H1 (cell line): ENCODE results near the gene SERPINB5. TPM values are rescaled to one million over a fixed set of nuclear protein-coding genes. Genes with fewer than 3 reads are reported as not detected.

ENCODE experiments used
- CTCF ChIA-PET: fragments of 300-600 bp; sonication (Branson Sonifier 250); formaldehyde crosslinking; loops from one replicate; lab custom pipeline; 2021; ENCODE audit not compliant: partially characterized antibody; lab: Charles Lee
- POLR2A ChIA-PET: fragments of 300-600 bp; sonication (Branson Sonifier 250); formaldehyde crosslinking; loops from one replicate; lab custom pipeline; 2021; ENCODE audit warnings: inconsistent platforms; ENCODE audit not compliant: partially characterized antibody; lab: Charles Lee
- DNase-seq, 2 experiments: peaks; one replicate each; pipeline versions ENCODE4 v3.0.0 to v3.0.0-alpha.2; 2010 to 2022; ENCODE audit warnings: low spot score in 2 of 2, low read depth in 1 of 2, mixed read lengths in 1 of 2
- FAIRE-seq: peaks from 2 replicates; lab custom pipeline; 2011; peaks lifted over from hg19 to GRCh38; lab: Jason Lieb, UNC
- H2AFZ ChIP-seq: 2 replicates; pipeline ENCODE4 v1.8.1; 2012; ENCODE audit warnings: low read length, inconsistent platforms
- H2AK5ac ChIP-seq: 2 replicates; pipeline ENCODE4 v1.6.1; 2013; ENCODE audit warnings: low read depth, low read length
- H2BK120ac ChIP-seq: replicated peaks from 2 replicates; pipeline ENCODE3; 2013; ENCODE audit warnings: low read depth, low read length, inconsistent platforms
- H2BK12ac ChIP-seq: 2 replicates; pipeline ENCODE4 v1.6.1; 2013; ENCODE audit warnings: low read depth, low read length
- H2BK15ac ChIP-seq: 2 replicates; pipeline ENCODE4 v1.6.1; 2013; ENCODE audit warnings: low read length
- H2BK20ac ChIP-seq: 2 replicates; pipeline ENCODE4 v1.6.1; 2013; ENCODE audit warnings: low read length
- H2BK5ac ChIP-seq: 2 replicates; pipeline ENCODE4 v1.6.1; 2013; ENCODE audit warnings: low read depth, low read length
- H3K14ac ChIP-seq: 2 replicates; pipeline ENCODE4 v1.6.1; 2013; ENCODE audit warnings: inconsistent platforms; ENCODE audit not compliant: insufficient read length
- H3K18ac ChIP-seq: 2 replicates; pipeline ENCODE4 v1.6.1; 2013; ENCODE audit warnings: low read length; ENCODE audit errors: extremely low read depth
- H3K23ac ChIP-seq: 2 replicates; pipeline ENCODE4 v1.6.1; 2013; ENCODE audit warnings: inconsistent platforms; ENCODE audit not compliant: insufficient read length
- H3K23me2 ChIP-seq: 2 replicates; pipeline ENCODE4 v1.6.1; 2013; ENCODE audit warnings: low read depth, low read length
- H3K27ac ChIP-seq: 2 replicates; pipeline ENCODE4 v1.6.1; 2011; ENCODE audit warnings: low read depth, low read length, inconsistent platforms
- H3K27me3 ChIP-seq, 4 experiments: replicated peaks in 1 of 4; 1 replicate in 1 of 4; 2 replicates in 3 of 4; pipeline versions ENCODE4 v1.6.1 to v1.8.1; 2011 to 2013; ENCODE audit warnings: low read length in 3 of 4, mild to moderate bottlenecking in 3 of 4, inconsistent platforms in 2 of 4, mixed read lengths in 2 of 4, moderate library complexity in 1 of 4; ENCODE audit not compliant: control insufficient read depth in 3 of 4, insufficient read depth in 3 of 4; ENCODE audit errors: extremely low read depth in 1 of 4
- H3K36me3 ChIP-seq, 4 experiments: 2 replicates each; pipeline versions ENCODE4 v1.6.1 to v1.8.1; 2011 to 2013; ENCODE audit warnings: mild to moderate bottlenecking in 4 of 4, low read length in 3 of 4, moderate library complexity in 2 of 4, control low read depth in 1 of 4, inconsistent platforms in 1 of 4; ENCODE audit not compliant: insufficient read depth in 4 of 4, control insufficient read depth in 2 of 4
- H3K4ac ChIP-seq: replicated peaks from 2 replicates; pipeline ENCODE3; 2013; ENCODE audit warnings: low read length, low read depth, mixed read lengths, inconsistent platforms; ENCODE audit not compliant: insufficient read length
- H3K4me1 ChIP-seq, 4 experiments: replicated peaks in 1 of 4; 1 replicate in 1 of 4; 2 replicates in 3 of 4; pipeline versions ENCODE4 v1.6.1 to v1.8.1; 2011 to 2013; ENCODE audit warnings: low read length in 3 of 4, inconsistent platforms in 2 of 4, mixed read lengths in 1 of 4; ENCODE audit not compliant: insufficient read depth in 4 of 4, control insufficient read depth in 3 of 4
- H3K4me2 ChIP-seq, 2 experiments: 2 replicates each; pipeline versions ENCODE4 v1.6.1 to v1.8.1; 2011 to 2013; ENCODE audit warnings: low read depth in 2 of 2, low read length in 2 of 2, control low read depth in 1 of 2, inconsistent platforms in 1 of 2, mild to moderate bottlenecking in 1 of 2; ENCODE audit not compliant: insufficient read depth in 1 of 2
- H3K4me3 ChIP-seq, 4 experiments: fragments of 200-600, 300-600 bp in 1 of 4; sonication (generic), shearing (Covaris generic), sonication (Bioruptor Twin) in 1 of 4; 2 replicates each; pipeline versions ENCODE4 v1.5.1 to v1.8.1; 2011 to 2016; ENCODE audit warnings: low read length in 4 of 4, low read depth in 3 of 4, control low read depth in 2 of 4, inconsistent platforms in 2 of 4, mild to moderate bottlenecking in 2 of 4, mixed read lengths in 1 of 4, moderate library complexity in 1 of 4; ENCODE audit not compliant: insufficient read depth in 2 of 4; ENCODE audit errors: extremely low read depth in 1 of 4
- H3K56ac ChIP-seq: replicated peaks from 2 replicates; pipeline ENCODE3; 2013; ENCODE audit warnings: low read depth, mild to moderate bottlenecking, mixed read lengths, low read length, inconsistent platforms; ENCODE audit not compliant: insufficient read length
- H3K79me1 ChIP-seq: 2 replicates; pipeline ENCODE4 v1.6.1; 2013; ENCODE audit warnings: low read depth, low read length, control low read depth
- H3K79me2 ChIP-seq, 2 experiments: 2 replicates each; pipeline versions ENCODE4 v1.6.1 to v1.8.1; 2012 to 2013; ENCODE audit warnings: low read length in 2 of 2, mild to moderate bottlenecking in 2 of 2, inconsistent platforms in 1 of 2; ENCODE audit not compliant: insufficient read depth in 2 of 2, control insufficient read depth in 1 of 2
- H3K9ac ChIP-seq, 4 experiments: replicated peaks in 1 of 4; 1 replicate in 1 of 4; 2 replicates in 3 of 4; pipeline versions ENCODE4 v1.6.1 to v1.8.1; 2011 to 2013; ENCODE audit warnings: low read depth in 3 of 4, low read length in 3 of 4, control low read depth in 2 of 4, mild to moderate bottlenecking in 2 of 4, moderate library complexity in 2 of 4, inconsistent platforms in 1 of 4; ENCODE audit errors: extremely low read depth in 1 of 4
- H3K9me3 ChIP-seq, 2 experiments: 2 replicates each; pipeline versions ENCODE4 v1.6.1 to v1.8.1; 2012 to 2013; ENCODE audit warnings: mild to moderate bottlenecking in 2 of 2, moderate library complexity in 2 of 2, control low read depth in 1 of 2, inconsistent platforms in 1 of 2, low read depth in 1 of 2, low read length in 1 of 2, mixed read lengths in 1 of 2; ENCODE audit not compliant: insufficient read depth in 2 of 2
- H4K20me1 ChIP-seq, 2 experiments: replicated peaks in 1 of 2; 2 replicates each; pipeline versions ENCODE3 to v1.8.1; 2011 to 2013; ENCODE audit warnings: inconsistent platforms in 2 of 2, low read length in 2 of 2, mild to moderate bottlenecking in 1 of 2; ENCODE audit not compliant: insufficient read depth in 2 of 2, control insufficient read depth in 1 of 2
- H4K5ac ChIP-seq: 2 replicates; pipeline ENCODE4 v1.6.1; 2013; ENCODE audit warnings: low read length, low read depth, mixed read lengths, inconsistent platforms; ENCODE audit not compliant: insufficient read length
- H4K8ac ChIP-seq: 2 replicates; pipeline ENCODE4 v1.8.0; 2013; ENCODE audit warnings: mild to moderate bottlenecking, moderate library complexity, low read length, inconsistent platforms; ENCODE audit not compliant: insufficient read depth; ENCODE audit errors: extremely low read depth
- H4K91ac ChIP-seq: replicated peaks from 2 replicates; pipeline ENCODE3; 2013; ENCODE audit warnings: low read length, mixed read lengths, inconsistent platforms; ENCODE audit not compliant: insufficient read length
- CTCF ChIP-seq, 3 experiments: IDR thresholded peaks; 1 replicate in 2 of 3; 2 replicates in 1 of 3; pipeline versions ENCODE4 v1.5.1 to v1.6.1; 2011; ENCODE audit warnings: low read length in 3 of 3, mild to moderate bottlenecking in 3 of 3, inconsistent platforms in 2 of 3, low read depth in 1 of 3, moderate library complexity in 1 of 3; ENCODE audit not compliant: insufficient read depth in 1 of 3; ENCODE audit errors: control extremely low read depth in 1 of 3
- HDAC2 ChIP-seq, 2 experiments: fragments of 300-600 bp in 1 of 2; sonication (generic) in 1 of 2; IDR thresholded peaks; 2 replicates each; pipeline ENCODE4 v1.6.1; 2011 to 2012; ENCODE audit warnings: low read depth in 2 of 2, low read length in 2 of 2, mild to moderate bottlenecking in 2 of 2, moderate library complexity in 2 of 2, borderline replicate concordance in 1 of 2, inconsistent platforms in 1 of 2
- PHF8 ChIP-seq: fragments of 200-600 bp; sonication (generic); conservative IDR thresholded peaks from 2 replicates; pipeline ENCODE4 v1.7.1; 2012; ENCODE audit warnings: low read depth, mild to moderate bottlenecking, inconsistent platforms, low read length, moderate library complexity
- SRF ChIP-seq: IDR thresholded peaks from 2 replicates; pipeline ENCODE4 v1.6.1; 2011; ENCODE audit warnings: mild to moderate bottlenecking, low read depth, low read length, moderate library complexity
- WGBS, 2 experiments: shearing (Covaris generic) in 1 of 2; methylation state at CpG; one replicate each; pipeline versions ENCODE4 v1.1.6 to v1.1.7; 2013 to 2015; ENCODE audit warnings: low lambda C conversion rate in 2 of 2, mixed read lengths in 2 of 2, inconsistent platforms in 1 of 2, low coverage in 1 of 2, missing lambda C conversion rate in 1 of 2; ENCODE audit not compliant: insufficient replicate concordance in 2 of 2, insufficient coverage in 1 of 2, insufficient read length in 1 of 2; ENCODE audit errors: extremely low coverage in 1 of 2, missing lambda C conversion rate in 1 of 2; 5-methylcytosine and 5-hydroxymethylcytosine counted together
- polyA plus RNA-seq, 7 experiments: library from polyadenylated mRNA; depleted of rRNA in 3 of 7; stranded (reverse) in 5 of 7; unstranded in 2 of 7; fragments of >200 nt in 5 of 7; fragments of 200-250 nt in 2 of 7; gene quantifications; 1 replicate in 5 of 7; 2 replicates in 1 of 7; 4 replicates in 1 of 7; pipeline versions ENCODE4 v1.2.1 to v1.2.3, GENCODE V29; 2011 to 2013; ENCODE audit warnings: missing spikeins in 2 of 7, mixed read lengths in 2 of 7
- total RNA-seq: library from RNA; stranded (reverse); fragmentation: NEBNext Ultra II Directional; extraction: Animal tissue kit (Norgen Biotek cat#: 25700); gene quantifications from 2 replicates; pipeline ENCODE4 v1.2.1, GENCODE V29; 2021

The SERPINB5 gene
- total and polyA plus RNA-seq, 2 of the 8 experiments (the other 6 are each of a cell fraction or from before 2014, with no cell fraction given): 0.03 TPM; not detected in 1

DNA sequence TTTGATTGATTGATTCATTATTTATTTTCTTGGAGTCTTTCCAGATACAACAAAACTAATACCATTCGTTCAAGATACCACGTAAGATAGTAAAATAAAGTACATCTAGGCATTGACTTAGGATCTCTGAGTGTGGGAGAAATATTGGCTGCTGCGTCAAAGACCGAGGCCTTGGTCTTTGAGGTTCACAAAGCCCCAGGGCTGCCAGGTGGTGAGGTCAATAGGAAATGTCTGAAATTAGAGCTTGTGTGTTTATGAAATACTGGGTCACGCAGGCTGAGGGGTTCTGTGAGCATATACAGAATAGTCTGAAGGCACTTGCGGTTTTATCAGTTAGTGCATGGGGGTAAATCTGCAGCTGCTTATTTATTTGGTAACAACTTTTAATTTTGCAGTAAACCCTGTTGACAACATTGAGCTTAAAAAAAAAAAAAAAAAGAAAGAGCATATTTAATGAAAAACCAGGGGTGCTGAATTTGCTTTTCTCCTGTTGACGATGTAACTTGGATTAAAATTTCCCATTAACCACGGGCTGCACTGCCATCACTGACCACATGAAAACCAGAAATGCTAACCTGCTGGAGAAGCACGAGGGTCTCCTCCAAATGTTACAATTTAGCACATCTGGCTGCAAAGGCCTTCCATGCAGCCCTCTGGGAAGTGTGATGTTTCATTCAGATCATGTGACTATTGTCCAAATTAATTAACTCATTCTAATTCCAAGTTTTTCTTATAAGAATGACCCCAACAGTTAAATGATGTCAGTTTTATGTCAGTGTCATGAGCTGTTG, 38.3 kb downstream of the SERPINB5 start:
- no peak overlapping the region for H2BK15ac ChIP-seq
- H3K79me1 ChIP-seq: no peaks in the 10 kb centered on the region
- peak overlapping the region; percentile 27 for H4K5ac ChIP-seq
- H2BK12ac ChIP-seq: no peak overlapping the region
- peak overlapping the region; percentile 67 for H2BK120ac ChIP-seq
- H3K27ac ChIP-seq: no peak overlapping the region
- peaks cover 2 to 18% (median 10%) of the 10 kb centered on the region in 4 experiments; a peak in 4 of 7 replicates for H3K4me1 ChIP-seq
- H3K4ac ChIP-seq: no peak overlapping the region
- no peak for TF ChIP-seq PHF8
- peak in 2 of 3 experiments; percentile 35 to 41; a peak in 3 of 4 replicates for TF ChIP-seq CTCF (IDR thresholded peaks at IDR 0.05; ENCODE audit: control extremely low read depth in 1 of 3, insufficient read depth in 1 of 3, low read depth in 1 of 3, low read length in 3 of 3)
- no peak for TF ChIP-seq HDAC2 (IDR thresholded peaks at IDR 0.05; ENCODE audit: borderline replicate concordance in 1 of 2, low read depth in 2 of 2, low read length in 2 of 2)
- TF ChIP-seq SRF: no peak
- H3K36me3 ChIP-seq: no peaks in the 10 kb centered on the region
- H2AK5ac ChIP-seq: no peak overlapping the region
- no peaks in the 10 kb centered on the region for H3K9me3 ChIP-seq
- H3K23me2 ChIP-seq: no peaks in the 10 kb centered on the region
- CTCF ChIA-PET: interaction anchor here (0.6 to 17.3 kb wide), 20 partner anchors 9 to 340 kb away, joined by 3 to 366 read pairs (median 4); partner anchors contain the start of gene SERPINB13
- DNase-seq (no peak), FAIRE-seq (peak; percentile 7)
- H3K56ac ChIP-seq: no peak overlapping the region
- H2BK20ac ChIP-seq: no peak overlapping the region
- H4K20me1 ChIP-seq: no peaks in the 10 kb centered on the region
- POLR2A ChIA-PET: no interaction called here
- no peaks in the 10 kb centered on the region for H3K27me3 ChIP-seq
- H3K79me2 ChIP-seq: no peaks in the 10 kb centered on the region
- no peak overlapping the region for H3K14ac ChIP-seq
- peak overlapping the region in 1 of 4 experiments; percentile 24; a peak in 1 of 8 replicates for H3K4me3 ChIP-seq
- no peak overlapping the region for H4K91ac ChIP-seq
- H4K8ac ChIP-seq: no peak overlapping the region
- 84% methylated on average over 9 of the region's 9 CpGs; no CpG with 5 or more reads in 1 of the 2 experiments for WGBS, 2 experiments
- no peak overlapping the region for H3K9ac ChIP-seq
- H2BK5ac ChIP-seq: no peak overlapping the region
- peak overlapping the region in 1 of 2 experiments; percentile 48; a peak in 2 of 4 replicates for H3K4me2 ChIP-seq
- no peak overlapping the region for H3K23ac ChIP-seq
- peak overlapping the region; percentile 95 for H2AFZ ChIP-seq
- no peak overlapping the region for H3K18ac ChIP-seq
